ENCODE results near the gene PNPLA2. TPM values are rescaled to one million over a fixed set of nuclear protein-coding genes. Genes with fewer than 3 reads are reported as not detected.

The PNPLA2 gene
- polyA plus RNA-seq, 3 donors: 26.8 to 321 (median 35.0) TPM

DNA sequence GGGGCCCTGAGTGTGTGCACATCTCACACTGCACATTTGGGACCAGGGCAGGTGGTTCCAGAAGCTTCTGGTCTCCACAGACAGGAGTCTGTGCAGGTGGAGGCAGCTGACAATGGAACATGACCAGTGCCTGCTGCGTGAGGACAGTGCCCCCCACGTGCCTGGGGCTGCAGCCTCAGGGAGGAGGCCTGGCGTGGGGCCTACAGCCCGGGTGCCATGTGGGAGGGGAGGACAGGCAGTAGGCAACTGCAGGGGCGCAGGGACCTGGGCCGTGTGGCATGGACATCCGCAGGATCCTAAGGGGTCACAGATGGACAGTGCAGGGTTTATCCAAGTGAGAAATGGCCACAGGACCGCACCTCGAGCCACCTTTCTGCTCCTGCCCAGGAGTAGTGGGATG lies 52.8 kb downstream of the PNPLA2 start:
- Histone ChIP-seq H3K4me3 (replicated peaks in 1 of 3; ENCODE audit: low read depth in 2 of 3, low read length in 3 of 3) (no peak overlapping the region), H2AFZ (ENCODE audit: insufficient read depth, low read depth, low read length, poor library complexity, severe bottlenecking) (no peak overlapping the region), H3K79me2 (ENCODE audit: insufficient read depth, low read length) (no peaks in the 10 kb centered on the region), H3K9ac (ENCODE audit: insufficient read depth, low read length, poor library complexity, severe bottlenecking) (no peak overlapping the region), H3K4me1 (ENCODE audit: control insufficient read depth in 1 of 2, insufficient read depth in 2 of 2, low read length in 2 of 2) (no peaks in the 10 kb centered on the region), H3K36me3 (replicated peaks in 1 of 2; ENCODE audit: control insufficient read depth in 1 of 2, insufficient read depth in 2 of 2, low read length in 2 of 2) (no peaks in the 10 kb centered on the region), H3K4me2 (replicated peaks; ENCODE audit: extremely low read depth, low read length, poor library complexity, severe bottlenecking) (no peak overlapping the region), H4K20me1 (ENCODE audit: insufficient read depth, low read length) (no peaks in the 10 kb centered on the region), H3K27me3 (ENCODE audit: control insufficient read depth in 2 of 2, insufficient read depth in 2 of 2, low read length in 2 of 2) (no peaks in the 10 kb centered on the region), H3K9me3 (replicated peaks in 1 of 2; ENCODE audit: control insufficient read depth in 1 of 2, insufficient read depth in 1 of 2, low read length in 2 of 2) (no peaks in the 10 kb centered on the region), H3K27ac (ENCODE audit: low read depth in 1 of 2, low read length in 2 of 2) (no peak overlapping the region)
- DNase-seq: no peak
- Mint-ChIP-seq H3K27ac (no peak overlapping the region), H3K4me3 (no peak overlapping the region), H3K4me1 (no peaks in the 10 kb centered on the region), H3K9me3 (no peaks in the 10 kb centered on the region), H3K27me3 (ENCODE audit: low read depth in 3 of 3) (peaks cover 0 to 3% (median 2%) of the 10 kb centered on the region in 3 donors), H3K36me3 (peaks cover 2 to 4% of the 10 kb centered on the region in 2 donors)
- intact Hi-C loops (cut with micrococcal nuclease): no loop called here
- TF ChIP-seq, protein P1, sequence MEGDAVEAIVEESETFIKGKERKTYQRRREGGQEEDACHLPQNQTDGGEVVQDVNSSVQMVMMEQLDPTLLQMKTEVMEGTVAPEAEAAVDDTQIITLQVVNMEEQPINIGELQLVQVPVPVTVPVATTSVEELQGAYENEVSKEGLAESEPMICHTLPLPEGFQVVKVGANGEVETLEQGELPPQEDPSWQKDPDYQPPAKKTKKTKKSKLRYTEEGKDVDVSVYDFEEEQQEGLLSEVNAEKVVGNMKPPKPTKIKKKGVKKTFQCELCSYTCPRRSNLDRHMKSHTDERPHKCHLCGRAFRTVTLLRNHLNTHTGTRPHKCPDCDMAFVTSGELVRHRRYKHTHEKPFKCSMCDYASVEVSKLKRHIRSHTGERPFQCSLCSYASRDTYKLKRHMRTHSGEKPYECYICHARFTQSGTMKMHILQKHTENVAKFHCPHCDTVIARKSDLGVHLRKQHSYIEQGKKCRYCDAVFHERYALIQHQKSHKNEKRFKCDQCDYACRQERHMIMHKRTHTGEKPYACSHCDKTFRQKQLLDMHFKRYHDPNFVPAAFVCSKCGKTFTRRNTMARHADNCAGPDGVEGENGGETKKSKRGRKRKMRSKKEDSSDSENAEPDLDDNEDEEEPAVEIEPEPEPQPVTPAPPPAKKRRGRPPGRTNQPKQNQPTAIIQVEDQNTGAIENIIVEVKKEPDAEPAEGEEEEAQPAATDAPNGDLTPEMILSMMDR (IDR thresholded peaks at IDR 0.05): no peak
- WGBS (ENCODE audit: insufficient coverage): 84% methylated on average over 7 of the region's 9 CpGs

DNA sequence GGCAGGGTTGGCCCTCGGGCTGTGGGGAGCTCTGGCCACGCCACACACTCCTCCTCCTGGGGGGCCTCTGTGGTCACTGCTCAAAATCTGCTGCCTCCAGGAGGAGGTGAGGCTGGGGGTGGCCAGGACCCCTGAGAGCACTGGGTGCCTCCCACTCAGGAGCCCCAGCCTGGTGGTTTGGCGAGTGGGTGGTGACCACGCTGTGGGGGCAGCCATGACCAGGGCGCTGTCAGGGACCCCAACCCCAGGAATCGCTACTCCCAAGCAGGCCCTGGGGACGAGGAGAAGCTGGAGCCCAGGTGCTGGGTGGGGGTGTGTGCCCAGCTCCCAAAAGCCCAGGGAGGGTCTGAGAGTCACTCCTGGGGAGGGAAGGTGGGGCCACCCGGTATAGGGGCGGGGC lies 54.1 kb downstream of the PNPLA2 start:
- no peaks in the 10 kb centered on the region for H3K79me2 ChIP-seq (ENCODE audit: insufficient read depth, low read length)
- no peaks in the 10 kb centered on the region for H3K36me3 ChIP-seq (replicated peaks in 1 of 2; ENCODE audit: control insufficient read depth in 1 of 2, insufficient read depth in 2 of 2, low read length in 2 of 2)
- 93% methylated on average over 9 of the region's 9 CpGs for WGBS (ENCODE audit: insufficient coverage)
- Mint-ChIP-seq H3K4me3 (no peak overlapping the region), H3K4me1 (no peaks in the 10 kb centered on the region), H3K9me3 (peaks cover 0 to 1% (median 0%) of the 10 kb centered on the region in 7 donors), H3K27ac (no peak overlapping the region), H3K27me3 (ENCODE audit: low read depth in 3 of 3) (peaks cover 0 to 3% (median 2%) of the 10 kb centered on the region in 3 donors), H3K36me3 (peaks cover 2 to 5% of the 10 kb centered on the region in 2 donors)
- H3K9ac ChIP-seq (ENCODE audit: insufficient read depth, low read length, poor library complexity, severe bottlenecking): no peak overlapping the region
- no peak overlapping the region for H3K27ac ChIP-seq (ENCODE audit: low read depth in 1 of 2, low read length in 2 of 2)
- H3K4me2 ChIP-seq (replicated peaks; ENCODE audit: extremely low read depth, low read length, poor library complexity, severe bottlenecking): no peak overlapping the region
- intact Hi-C loops (cut with micrococcal nuclease): no loop called here
- no peak for DNase-seq
- H3K4me1 ChIP-seq (ENCODE audit: control insufficient read depth in 1 of 2, insufficient read depth in 2 of 2, low read length in 2 of 2): no peaks in the 10 kb centered on the region
- TF ChIP-seq, protein P1 (IDR thresholded peaks at IDR 0.05): no peak
- H2AFZ ChIP-seq (ENCODE audit: insufficient read depth, low read depth, low read length, poor library complexity, severe bottlenecking): no peak overlapping the region
- no peaks in the 10 kb centered on the region for H3K27me3 ChIP-seq (ENCODE audit: control insufficient read depth in 2 of 2, insufficient read depth in 2 of 2, low read length in 2 of 2)
- H4K20me1 ChIP-seq (ENCODE audit: insufficient read depth, low read length): no peaks in the 10 kb centered on the region
- no peaks in the 10 kb centered on the region for H3K9me3 ChIP-seq (replicated peaks in 1 of 2; ENCODE audit: control insufficient read depth in 1 of 2, insufficient read depth in 1 of 2, low read length in 2 of 2)
- no peak overlapping the region for H3K4me3 ChIP-seq (replicated peaks in 1 of 3; ENCODE audit: low read depth in 2 of 3, low read length in 3 of 3)
